ENCODE measurements around the gene THOC5.
A peak's percentile ranks its signal among the peaks of the same experiment; 100 is the strongest.
"Not testable (repeated sequence)": the region's sequence is repeated elsewhere in the genome, so short reads cannot be mapped to it uniquely, and the experiment has no call there.

The THOC5 gene

GRCh38 chr22:29559030-29559429 is 5.5 kb upstream of the THOC5 start:
- POLR2A ChIA-PET, result no interaction called here
- CTCF ChIA-PET, result no interaction called here
- TF ChIP-seq ZBTB7A (tag by site-specific recombination; IDR thresholded peaks at IDR 0.05; ENCODE audit: low read depth), result no peak
- no peak for TF ChIP-seq BCL11B (tag by site-specific recombination; IDR thresholded peaks at IDR 0.05; ENCODE audit: low read depth)
- no peak for TF ChIP-seq ZFP41 (tag by site-specific recombination; IDR thresholded peaks at IDR 0.05; ENCODE audit: borderline replicate concordance)
- no peak for TF ChIP-seq BCL11A (tag by site-specific recombination; IDR thresholded peaks at IDR 0.05; ENCODE audit: low read depth)
- no peak for TF ChIP-seq ZNF248 (tag by site-specific recombination; IDR thresholded peaks at IDR 0.05)
- no peak for TF ChIP-seq PRDM4 (tag by site-specific recombination; IDR thresholded peaks at IDR 0.05)
- no peak for TF ChIP-seq ZIC2 (tag by site-specific recombination; IDR thresholded peaks at IDR 0.05)
- no peak for TF ChIP-seq ZNF121 (tag by site-specific recombination; IDR thresholded peaks at IDR 0.05)
- no peak for TF ChIP-seq ZNF324 (tag by site-specific recombination; IDR thresholded peaks at IDR 0.05)
- no peak for TF ChIP-seq ZNF785 (tag by site-specific recombination; IDR thresholded peaks at IDR 0.05)
- no peak for TF ChIP-seq ZNF658 (tag by site-specific recombination; IDR thresholded peaks at IDR 0.05)
- TF ChIP-seq ZBTB26 (tag by site-specific recombination; optimal IDR thresholded peaks at IDR 0.05), result no peak
- Histone ChIP-seq H3K4me1 (ENCODE audit: control insufficient read depth, insufficient read depth, low read length) (peaks cover 6% of the 10 kb centered on the region), H3K27ac (ENCODE audit: extremely low read depth, low read depth, low read length) (no peak overlapping the region), H3K36me3 (ENCODE audit: control insufficient read depth in 2 of 2, insufficient read depth in 1 of 2, low read length in 2 of 2) (peaks cover 30 to 76% of the 10 kb centered on the region in 2 experiments), H3K9me3 (ENCODE audit: control insufficient read depth, insufficient read depth, low read depth, low read length) (no peaks in the 10 kb centered on the region), H3K4me3 (ENCODE audit: low read depth, low read length) (no peak overlapping the region)

- H3K4me3 ChIP-seq (ENCODE audit: low read depth, low read length), result no peak overlapping the region
- peaks cover 7% of the 10 kb centered on the region for H3K4me1 ChIP-seq (ENCODE audit: control insufficient read depth, insufficient read depth, low read length)
- POLR2A ChIA-PET, result interaction anchor here (2.0 kb wide), 1 partner anchor 22 kb away, joined by 19 read pairs; no protein-coding TSS in a partner anchor
- peaks cover 27 to 60% of the 10 kb centered on the region in 2 experiments for H3K36me3 ChIP-seq (ENCODE audit: control insufficient read depth in 2 of 2, insufficient read depth in 1 of 2, low read length in 2 of 2)
- H3K9me3 ChIP-seq (ENCODE audit: control insufficient read depth, insufficient read depth, low read depth, low read length), result no peaks in the 10 kb centered on the region
- CTCF ChIA-PET, result interaction anchor here (0.8 to 2.6 kb wide), 6 partner anchors 11 to 204 kb away, joined by 3 to 17 read pairs (median 7); no protein-coding TSS in a partner anchor
- H3K27ac ChIP-seq (ENCODE audit: extremely low read depth, low read depth, low read length), result no peak overlapping the region
- peak; percentile 87 for TF ChIP-seq PRDM10 (tag by site-specific recombination; IDR thresholded peaks at IDR 0.05)
- no peak for TF ChIP-seq KLF9 (tag by site-specific recombination; IDR thresholded peaks at IDR 0.05; ENCODE audit: low read depth)
Observed at GRCh38 chr22:29555065-29555644, 1.6 kb upstream of the THOC5 start.

GRCh38 chr22:29552357-29552756 is 1.2 kb downstream of the THOC5 start:
- POLR2A ChIA-PET; H3K4me1 ChIP-seq (ENCODE audit: control insufficient read depth, insufficient read depth, low read length); H3K9me3 ChIP-seq (ENCODE audit: control insufficient read depth, insufficient read depth, low read depth, low read length); H3K27ac ChIP-seq (ENCODE audit: extremely low read depth, low read depth, low read length); H3K4me3 ChIP-seq (ENCODE audit: low read depth, low read length); CTCF ChIA-PET: not testable (repeated sequence)
- peaks cover 32 to 62% of the 10 kb centered on the region in 2 experiments for H3K36me3 ChIP-seq (ENCODE audit: control insufficient read depth in 2 of 2, insufficient read depth in 1 of 2, low read length in 2 of 2)

All from HEK293 (cell line).